ENCODE data around the gene CYP26C1.

Gene CYP26C1

GRCh38 chr10:93072713-93073538, 12.3 kb downstream of the CYP26C1 start:
- H3K27ac ChIP-seq = no peak overlapping the region
- H4K20me1 ChIP-seq = peaks cover 0 to 59% (median 21%) of the 10 kb centered on the region in 11 experiments; a peak in 15 of 22 replicates
- H3K36me3 ChIP-seq = no peaks in the 10 kb centered on the region
- peaks cover 0 to 5% (median 0%) of the 10 kb centered on the region in 11 experiments; a peak in 4 of 22 replicates for H3K9me3 ChIP-seq (replicated peaks in 1 of 11)
- peaks cover 10 to 28% (median 21%) of the 10 kb centered on the region in 10 experiments; a peak in 16 of 20 replicates for H3K4me1 ChIP-seq
- peak overlapping the region; percentile 53 to 75 (median 62); a peak in 19 of 20 replicates for H3K4me3 ChIP-seq
- TF ChIP-seq Cebpa-rat (IDR thresholded peaks at IDR 0.05) = no peak
- H3K27me3 ChIP-seq = peaks cover 76 to 86% (median 80%) of the 10 kb centered on the region in 11 experiments
- H3K9ac ChIP-seq = peak overlapping the region in 1 of 11 experiments; percentile 49; a peak in 2 of 22 replicates
- H3K4me2 ChIP-seq = peak overlapping the region; percentile 92 to 99 (median 98)

GRCh38 chr10:93073539-93074146, 13.0 kb downstream of the CYP26C1 start, which contains the start of gene CYP26A1:
CYP26A1 (plus strand) TSS chr10:93073893; CDS start chr10:93073935, 42 bp downstream.
- Histone ChIP-seq H3K27me3 (peaks cover 69 to 79% (median 73%) of the 10 kb centered on the region in 11 experiments), H3K4me1 (peaks cover 10 to 22% (median 16%) of the 10 kb centered on the region in 10 experiments; a peak in 16 of 20 replicates), H3K36me3 (no peaks in the 10 kb centered on the region), H4K20me1 (peaks cover 0 to 52% (median 18%) of the 10 kb centered on the region in 11 experiments; a peak in 14 of 22 replicates), H3K4me2 (peak within 1 kb of the TSS; percentile 92 to 99 (median 98)), H3K9me3 (replicated peaks in 1 of 11) (peaks cover 0 to 5% (median 0%) of the 10 kb centered on the region in 11 experiments; a peak in 3 of 22 replicates), H3K4me3 (peak within 1 kb of the TSS; percentile 53 to 75 (median 62)), H3K27ac (no peak within 1 kb of the TSS), H3K9ac (peak within 1 kb of the TSS in 5 of 11 experiments; percentile 31 to 52 (median 40); a peak in 7 of 22 replicates)
- TF ChIP-seq Cebpa-rat (IDR thresholded peaks at IDR 0.05) = no peak

GRCh38 chr10:93074147-93074596, 13.6 kb downstream of the CYP26C1 start:
- H3K4me3 ChIP-seq = peak overlapping the region; percentile 53 to 75 (median 62)
- peaks cover 0 to 5% (median 0%) of the 10 kb centered on the region in 11 experiments; a peak in 3 of 22 replicates for H3K9me3 ChIP-seq (replicated peaks in 1 of 11)
- TF ChIP-seq Cebpa-rat (IDR thresholded peaks at IDR 0.05) = no peak
- peak overlapping the region; percentile 92 to 99 (median 98) for H3K4me2 ChIP-seq
- no peak overlapping the region for H3K9ac ChIP-seq
- H3K27me3 ChIP-seq = peaks cover 64 to 74% (median 68%) of the 10 kb centered on the region in 11 experiments
- H3K36me3 ChIP-seq = no peaks in the 10 kb centered on the region
- no peak overlapping the region for H3K27ac ChIP-seq
- H4K20me1 ChIP-seq = peaks cover 0 to 47% (median 18%) of the 10 kb centered on the region in 11 experiments; a peak in 14 of 22 replicates
- H3K4me1 ChIP-seq = peaks cover 10 to 21% (median 16%) of the 10 kb centered on the region in 10 experiments; a peak in 16 of 20 replicates

GRCh38 chr10:93074597-93075368, 14.2 kb downstream of the CYP26C1 start:
- Histone ChIP-seq H3K4me2 (peak overlapping the region; percentile 92 to 99 (median 98)), H3K4me3 (peak overlapping the region; percentile 53 to 75 (median 62); a peak in 17 of 20 replicates), H3K27ac (no peak overlapping the region), H3K4me1 (peaks cover 10 to 24% (median 16%) of the 10 kb centered on the region in 10 experiments; a peak in 16 of 20 replicates), H3K36me3 (no peaks in the 10 kb centered on the region), H3K27me3 (peaks cover 57 to 68% (median 62%) of the 10 kb centered on the region in 11 experiments), H3K9ac (no peak overlapping the region), H3K9me3 (replicated peaks in 1 of 11) (peaks cover 0 to 5% (median 0%) of the 10 kb centered on the region in 11 experiments; a peak in 3 of 22 replicates), H4K20me1 (peaks cover 0 to 41% (median 18%) of the 10 kb centered on the region in 11 experiments; a peak in 14 of 22 replicates)
- no peak for TF ChIP-seq Cebpa-rat (IDR thresholded peaks at IDR 0.05)

GRCh38 chr10:93075369-93076221, 15.0 kb downstream of the CYP26C1 start:
- Histone ChIP-seq H3K9me3 (replicated peaks in 1 of 11) (peaks cover 0 to 5% (median 0%) of the 10 kb centered on the region in 11 experiments; a peak in 3 of 22 replicates), H3K27me3 (peaks cover 49 to 60% (median 54%) of the 10 kb centered on the region in 11 experiments), H3K4me1 (peaks cover 10 to 28% (median 17%) of the 10 kb centered on the region in 10 experiments; a peak in 17 of 20 replicates), H3K27ac (no peak overlapping the region), H3K4me2 (no peak overlapping the region), H3K9ac (no peak overlapping the region), H3K36me3 (no peaks in the 10 kb centered on the region), H4K20me1 (peaks cover 0 to 34% (median 18%) of the 10 kb centered on the region in 11 experiments; a peak in 13 of 22 replicates), H3K4me3 (no peak overlapping the region)
- TF ChIP-seq Cebpa-rat (IDR thresholded peaks at IDR 0.05) = no peak

- no peak overlapping the region for H3K27ac ChIP-seq
- H3K4me1 ChIP-seq = peaks cover 10 to 28% (median 17%) of the 10 kb centered on the region in 10 experiments; a peak in 17 of 20 replicates
- H3K36me3 ChIP-seq = no peaks in the 10 kb centered on the region
- peaks cover 0 to 26% (median 13%) of the 10 kb centered on the region in 11 experiments; a peak in 12 of 22 replicates for H4K20me1 ChIP-seq
- peaks cover 38 to 48% (median 42%) of the 10 kb centered on the region in 11 experiments for H3K27me3 ChIP-seq
- no peak for TF ChIP-seq Cebpa-rat (IDR thresholded peaks at IDR 0.05)
- H3K4me3 ChIP-seq = no peak overlapping the region
- H3K9ac ChIP-seq = no peak overlapping the region
- peaks cover 0 to 5% (median 0%) of the 10 kb centered on the region in 11 experiments; a peak in 3 of 22 replicates for H3K9me3 ChIP-seq (replicated peaks in 1 of 11)
- H3K4me2 ChIP-seq = no peak overlapping the region
Observed at GRCh38 chr10:93076871-93077270, 16.3 kb downstream of the CYP26C1 start.

- Histone ChIP-seq H3K9me3 (replicated peaks in 1 of 11) (peaks cover 0 to 5% (median 0%) of the 10 kb centered on the region in 11 experiments; a peak in 3 of 22 replicates), H4K20me1 (peaks cover 0 to 15% (median 4%) of the 10 kb centered on the region in 11 experiments; a peak in 10 of 22 replicates), H3K4me1 (peaks cover 9 to 21% (median 15%) of the 10 kb centered on the region in 10 experiments; a peak in 17 of 20 replicates), H3K4me3 (no peak overlapping the region), H3K9ac (no peak overlapping the region), H3K27me3 (peaks cover 28 to 37% (median 31%) of the 10 kb centered on the region in 11 experiments), H3K4me2 (no peak overlapping the region), H3K27ac (no peak overlapping the region), H3K36me3 (no peaks in the 10 kb centered on the region)
- no peak for TF ChIP-seq Cebpa-rat (IDR thresholded peaks at IDR 0.05)
Observed at GRCh38 chr10:93077860-93078337, 17.3 kb downstream of the CYP26C1 start.
